Spleen (tissue), 7 donors: ENCODE results near the gene LMBRD2.

Experiments
- POLR2AphosphoS5 ChIP-seq, 3 donors: sonication (generic); formaldehyde crosslinking; IDR thresholded peaks; one replicate each; pipeline ENCODE4 v1.5.1; 2017; ENCODE audit warnings: antibody characterized with exemption in 3 of 3
- TF ChIP-seq, protein P1 (sequence below), 11 experiments: fragments of 200-600 bp in 7 of 11; fragments of 450-650 bp in 4 of 11; sonication (generic) in 4 of 11; IDR thresholded peaks in 8 of 11; conservative IDR thresholded peaks in 3 of 11; 1 replicate in 7 of 11; 2 replicates in 4 of 11; pipeline versions ENCODE4 v1.4.0 to v1.8.0; 2016 to 2021; ENCODE audit warnings: antibody characterized with exemption in 11 of 11, inconsistent platforms in 4 of 11, mild to moderate bottlenecking in 1 of 11
- donor health status: DM: no; HTN: no; CAD: no; lungs with moderate emphysema.
- donor health status: DM: no; HTN: no; CAD: no.
- donor health status: DM: no; HTN: no; CAD: no.

- TF ChIP-seq POLR2AphosphoS5 (IDR thresholded peaks at IDR 0.05): no peak
- TF ChIP-seq, protein P1, sequence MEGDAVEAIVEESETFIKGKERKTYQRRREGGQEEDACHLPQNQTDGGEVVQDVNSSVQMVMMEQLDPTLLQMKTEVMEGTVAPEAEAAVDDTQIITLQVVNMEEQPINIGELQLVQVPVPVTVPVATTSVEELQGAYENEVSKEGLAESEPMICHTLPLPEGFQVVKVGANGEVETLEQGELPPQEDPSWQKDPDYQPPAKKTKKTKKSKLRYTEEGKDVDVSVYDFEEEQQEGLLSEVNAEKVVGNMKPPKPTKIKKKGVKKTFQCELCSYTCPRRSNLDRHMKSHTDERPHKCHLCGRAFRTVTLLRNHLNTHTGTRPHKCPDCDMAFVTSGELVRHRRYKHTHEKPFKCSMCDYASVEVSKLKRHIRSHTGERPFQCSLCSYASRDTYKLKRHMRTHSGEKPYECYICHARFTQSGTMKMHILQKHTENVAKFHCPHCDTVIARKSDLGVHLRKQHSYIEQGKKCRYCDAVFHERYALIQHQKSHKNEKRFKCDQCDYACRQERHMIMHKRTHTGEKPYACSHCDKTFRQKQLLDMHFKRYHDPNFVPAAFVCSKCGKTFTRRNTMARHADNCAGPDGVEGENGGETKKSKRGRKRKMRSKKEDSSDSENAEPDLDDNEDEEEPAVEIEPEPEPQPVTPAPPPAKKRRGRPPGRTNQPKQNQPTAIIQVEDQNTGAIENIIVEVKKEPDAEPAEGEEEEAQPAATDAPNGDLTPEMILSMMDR (IDR thresholded peaks at IDR 0.05 in 8 of 11, conservative IDR thresholded peaks at IDR 0.05 in 3 of 11): no peak
Measured at GRCh38 chr5:36164461-36164860, 12.8 kb upstream of the LMBRD2 start.
